Activated B cell treated with CpG ODN at 0.5 μM for 24 hours (primary cell): Measurements from ENCODE around the gene VWA8. TPM values are rescaled to one million over a fixed set of nuclear protein-coding genes. Genes with fewer than 3 reads are reported as not detected.

Experiments used
- ATAC-seq: fragments of 200-7000 bp; cut with Tn5 transposase; one replicate; pipeline ENCODE4 v1.10.0; 2021; ENCODE audit warnings: low read depth, mild to moderate bottlenecking, moderate library complexity
- CTCF ChIA-PET: fragments of 350-600 bp; sonication (Branson Sonifier 250); formaldehyde crosslinking; loops from one replicate; lab custom pipeline; 2021; ENCODE audit warnings: antibody characterized with exemption; lab: Charles Lee
- POLR2A ChIA-PET: fragments of 350-600 bp; sonication (Branson Sonifier 250); formaldehyde crosslinking; loops from one replicate; lab custom pipeline; 2021; ENCODE audit warnings: antibody characterized with exemption; lab: Charles Lee
- DNase-seq: peaks from one replicate; pipeline ENCODE4 v3.0.0; 2022
- H3K27ac Mint-ChIP-seq: one replicate; pipeline ENCODE4 v1.8.0; 2020; ENCODE audit warnings: mixed read lengths
- H3K27me3 Mint-ChIP-seq: one replicate; pipeline ENCODE4 v1.8.0; 2021; ENCODE audit warnings: mixed read lengths
- H3K36me3 Mint-ChIP-seq: one replicate; pipeline ENCODE4 v1.8.0; 2021; ENCODE audit warnings: low read depth, mixed read lengths
- H3K4me1 Mint-ChIP-seq: one replicate; pipeline ENCODE4 v1.8.0; 2021; ENCODE audit warnings: mixed read lengths
- H3K4me3 Mint-ChIP-seq: one replicate; pipeline ENCODE4 v1.8.0; 2020; ENCODE audit warnings: mild to moderate bottlenecking, mixed read lengths
- H3K9me3 Mint-ChIP-seq: one replicate; pipeline ENCODE4 v1.8.0; 2020; ENCODE audit warnings: mixed read lengths
- CTCF ChIP-seq: fragments of 200-600 bp; IDR thresholded peaks from one replicate; pipeline ENCODE4 v1.8.0; 2022; ENCODE audit warnings: antibody characterized with exemption, mild to moderate bottlenecking
- intact Hi-C: fragments of 100-400 bp; cut with micrococcal nuclease; formaldehyde crosslinking; loops from one replicate; pipeline ENCODE4 v1.15.1; 2024
- total RNA-seq: library from RNA; stranded (reverse); gene quantifications from 2 replicates; pipeline ENCODE4 v1.2.3, GENCODE V29; 2022

VWA8 gene
- total RNA-seq = 16.5 and 21.7 TPM in 2 replicates

DNA sequence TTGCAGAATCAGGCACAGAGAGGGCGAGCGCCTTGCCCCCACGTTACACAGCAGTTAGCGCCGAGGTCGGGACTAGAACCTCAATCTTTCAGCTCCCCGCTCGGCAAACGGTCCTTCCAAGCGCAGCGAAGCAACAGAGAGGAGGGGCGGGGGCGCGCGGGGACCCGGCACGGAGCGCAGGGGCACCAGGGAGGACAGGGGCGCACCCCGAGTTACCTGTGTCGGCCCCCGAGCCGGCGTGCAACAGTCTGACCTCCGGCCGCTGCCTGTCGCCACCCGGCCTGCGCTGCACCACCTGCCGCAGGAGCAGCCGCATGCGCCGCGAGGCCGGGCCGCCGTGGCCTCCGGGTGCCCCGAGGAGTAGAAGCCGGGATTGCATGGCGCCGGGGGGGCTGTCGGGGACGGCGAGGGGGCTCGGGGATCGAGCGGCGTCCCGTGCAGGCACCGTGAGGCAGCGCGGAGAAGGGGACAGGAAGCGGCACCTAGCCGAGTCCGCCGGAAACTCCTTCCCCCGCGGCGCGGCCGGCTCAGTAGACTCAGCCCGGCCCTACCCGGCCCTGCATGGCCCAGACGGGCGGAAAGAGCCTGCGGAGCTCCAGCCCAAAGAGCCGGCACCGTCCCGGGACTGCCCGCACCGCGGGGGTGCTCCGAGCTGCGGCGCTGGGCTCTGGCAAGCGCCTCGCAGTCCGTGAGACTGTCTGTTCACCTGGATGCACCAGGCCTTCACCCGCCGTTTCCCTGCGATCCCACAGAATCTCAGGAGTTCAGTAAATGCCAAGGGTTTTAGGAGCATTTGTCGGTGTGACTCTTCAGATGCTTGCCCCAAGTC, at the start of gene VWA8:
Gene VWA8, minus strand, starts transcription at position 473 of the 829 bp plus-strand sequence. Its CDS starts 94 bp downstream, at position 379.
- TF ChIP-seq CTCF = no peak
- ATAC-seq = peak; percentile 98
- Mint-ChIP-seq H3K4me1 (peaks cover 26% of the 10 kb centered on the region), H3K27ac (peak within 1 kb of the TSS; percentile 66), H3K9me3 (no peaks in the 10 kb centered on the region), H3K36me3 (peaks cover 2% of the 10 kb centered on the region), H3K4me3 (peak within 1 kb of the TSS; percentile 91), H3K27me3 (peaks cover 4% of the 10 kb centered on the region)
- peak; percentile 79 for DNase-seq
- ChIA-PET POLR2A (interaction anchor here (1.0 to 1.7 kb wide), 2 partner anchors 44 to 311 kb away, joined by 3 to 7 read pairs; partner anchors contain the start of gene AKAP11), CTCF (no interaction called here)
- intact Hi-C loops = loop anchor here (1.0 to 5.0 kb wide), 4 partner anchors 44 to 699 kb away; partner anchors contain the start of gene MTRF1

DNA sequence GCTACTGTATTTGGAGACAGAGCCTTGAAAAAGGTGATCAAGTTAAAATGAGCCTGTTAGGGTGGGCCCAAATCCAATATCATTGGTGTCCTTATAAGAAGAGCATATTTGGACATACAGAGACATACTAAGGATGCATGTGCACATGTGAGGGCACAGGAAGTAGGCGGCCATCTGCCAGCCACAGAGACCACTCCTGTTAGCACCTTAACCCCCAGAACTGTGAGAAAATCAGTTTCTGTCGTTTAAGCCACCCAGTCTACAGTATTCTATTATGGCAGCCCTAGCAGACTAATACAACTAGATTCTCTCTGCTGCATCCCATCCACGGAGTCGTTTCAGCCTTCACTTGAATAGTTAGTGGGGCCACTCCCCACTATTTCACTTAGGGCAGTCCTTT, 48.1 kb upstream of the VWA8 start:
- Mint-ChIP-seq H3K4me1 (no peaks in the 10 kb centered on the region), H3K4me3 (no peak overlapping the region), H3K9me3 (no peaks in the 10 kb centered on the region), H3K27me3 (peaks cover 2% of the 10 kb centered on the region), H3K27ac (no peak overlapping the region), H3K36me3 (no peaks in the 10 kb centered on the region)
- ATAC-seq = no peak
- no peak for TF ChIP-seq CTCF
- ChIA-PET CTCF (no interaction called here), POLR2A (no interaction called here)
- no peak for DNase-seq
- intact Hi-C loops = no loop called here

GRCh38 chr13:42007844-42008243, 46.9 kb upstream of the VWA8 start:
- Mint-ChIP-seq H3K9me3 (no peaks in the 10 kb centered on the region), H3K4me3 (no peak overlapping the region), H3K36me3 (no peaks in the 10 kb centered on the region), H3K4me1 (no peaks in the 10 kb centered on the region), H3K27ac (no peak overlapping the region), H3K27me3 (peaks cover 2% of the 10 kb centered on the region)
- DNase-seq = no peak
- intact Hi-C loops = no loop called here
- TF ChIP-seq CTCF = no peak
- POLR2A ChIA-PET = no interaction called here
- no peak for ATAC-seq
- CTCF ChIA-PET = interaction anchor here (1.6 kb wide), 1 partner anchor 15 kb away, joined by 3 read pairs; no protein-coding TSS in a partner anchor

DNA sequence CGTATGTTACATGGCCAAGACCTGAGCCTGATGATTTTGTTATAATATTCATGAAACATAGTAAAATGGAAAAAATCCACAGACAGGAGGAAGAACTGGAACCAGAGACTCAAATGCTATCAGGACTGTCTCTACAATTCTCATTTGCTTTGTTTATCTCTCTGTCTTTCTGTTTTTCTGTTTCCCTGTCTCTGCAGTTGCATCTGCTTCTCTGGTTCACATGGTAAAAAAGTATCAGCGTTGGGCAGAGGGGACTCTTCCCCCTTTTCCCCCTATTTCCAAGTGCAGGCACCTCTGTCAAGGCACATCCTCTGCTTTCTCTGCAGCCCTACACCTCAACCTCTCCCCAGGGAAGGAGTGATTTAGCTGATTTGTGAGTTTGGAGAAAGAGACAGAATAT, 41.2 kb upstream of the VWA8 start:
- no peaks in the 10 kb centered on the region for H3K4me1 Mint-ChIP-seq
- ChIA-PET POLR2A (no interaction called here), CTCF (no interaction called here)

More for the DNA sequence above, 41.2 kb upstream of the VWA8 start:
- H3K27ac Mint-ChIP-seq = no peak overlapping the region
- TF ChIP-seq CTCF = no peak
- H3K4me3 Mint-ChIP-seq = no peak overlapping the region
- intact Hi-C loops = no loop called here
- ATAC-seq (no peak), DNase-seq (no peak)
- no peaks in the 10 kb centered on the region for H3K36me3 Mint-ChIP-seq
- H3K27me3 Mint-ChIP-seq = peaks cover 17% of the 10 kb centered on the region
- no peaks in the 10 kb centered on the region for H3K9me3 Mint-ChIP-seq
